ENCODE data around the gene MEGF6. TPM values are rescaled to one million over a fixed set of nuclear protein-coding genes. Genes with fewer than 3 reads are reported as not detected.

MEGF6 gene
- total RNA-seq, 1 donor from 2014 or later: 1.7 TPM

GRCh38 chr1:3563610-3564009 lies 47.7 kb downstream of the MEGF6 start:
- intact Hi-C loops (cut with micrococcal nuclease): no loop called here
- no peak overlapping the region for H3K4me3 Mint-ChIP-seq (ENCODE audit: low read depth)
- H3K4me1 Mint-ChIP-seq (ENCODE audit: low read depth): no peaks in the 10 kb centered on the region
- H3K36me3 Mint-ChIP-seq (ENCODE audit: low read depth): no peaks in the 10 kb centered on the region
- no peak overlapping the region for H3K27ac Mint-ChIP-seq
- H3K9me3 Mint-ChIP-seq: no peaks in the 10 kb centered on the region
- no peak for DNase-seq (ENCODE audit: low spot score)
- no peaks in the 10 kb centered on the region for H3K27me3 Mint-ChIP-seq (ENCODE audit: low read depth)

DNA sequence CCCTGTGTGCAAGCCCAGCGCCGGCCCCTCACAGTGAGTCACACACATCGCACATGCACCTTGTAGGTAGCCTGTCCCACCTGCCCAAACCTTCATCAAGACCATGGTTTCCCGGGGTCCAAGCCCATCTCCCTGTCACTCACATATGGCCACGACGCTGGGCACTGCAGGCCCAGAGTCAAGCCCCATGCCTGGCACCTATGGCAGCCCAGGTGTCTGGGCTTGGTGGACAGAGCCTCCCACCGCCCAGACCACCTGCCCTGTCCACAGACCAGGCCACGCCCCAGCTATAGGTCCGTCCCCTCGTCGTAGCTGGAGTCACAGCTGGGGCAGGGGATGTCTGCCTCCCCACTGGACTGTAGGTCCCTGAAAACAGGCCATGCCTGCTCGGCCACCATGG lies 48.2 kb downstream of the MEGF6 start:
- H3K27ac Mint-ChIP-seq: no peak overlapping the region
- no peaks in the 10 kb centered on the region for H3K9me3 Mint-ChIP-seq
- intact Hi-C loops (cut with micrococcal nuclease): no loop called here
- no peaks in the 10 kb centered on the region for H3K36me3 Mint-ChIP-seq (ENCODE audit: low read depth)
- H3K4me3 Mint-ChIP-seq (ENCODE audit: low read depth): no peak overlapping the region
- no peaks in the 10 kb centered on the region for H3K27me3 Mint-ChIP-seq (ENCODE audit: low read depth)
- no peaks in the 10 kb centered on the region for H3K4me1 Mint-ChIP-seq (ENCODE audit: low read depth)
- DNase-seq (ENCODE audit: low spot score): no peak

- intact Hi-C loops (cut with micrococcal nuclease): no loop called here
Measured at GRCh38 chr1:3562712-3563111, 48.6 kb downstream of the MEGF6 start.

DNA sequence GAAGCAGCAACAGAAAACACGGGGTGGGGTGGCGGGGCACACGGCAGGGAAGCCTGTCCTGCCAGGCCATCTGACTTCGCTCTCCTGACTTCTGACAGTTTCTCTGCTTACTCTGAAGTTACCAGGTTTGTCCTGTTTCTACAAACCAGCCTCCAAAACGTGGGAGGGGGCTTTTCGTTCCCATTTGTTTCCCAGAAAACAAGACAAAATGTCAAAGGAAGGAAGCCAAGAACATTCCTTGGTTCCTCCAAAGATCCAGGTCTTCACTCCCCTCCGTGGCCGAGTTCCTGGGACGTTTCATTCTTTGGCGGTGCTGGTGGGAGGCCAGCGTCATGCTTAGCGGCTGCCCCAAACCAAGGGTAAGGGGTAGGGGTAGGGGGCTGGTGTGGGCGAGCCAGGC lies 49.6 kb downstream of the MEGF6 start:
- Mint-ChIP-seq H3K4me3 (ENCODE audit: low read depth) (no peak overlapping the region), H3K4me1 (ENCODE audit: low read depth) (no peaks in the 10 kb centered on the region), H3K36me3 (ENCODE audit: low read depth) (no peaks in the 10 kb centered on the region), H3K27me3 (ENCODE audit: low read depth) (no peaks in the 10 kb centered on the region), H3K9me3 (no peaks in the 10 kb centered on the region), H3K27ac (no peak overlapping the region)
- no peak for DNase-seq (ENCODE audit: low spot score)
- intact Hi-C loops (cut with micrococcal nuclease): no loop called here

More at GRCh38 chr1:3562712-3563111, 48.6 kb downstream of the MEGF6 start:
- Mint-ChIP-seq H3K27ac (no peak overlapping the region), H3K4me1 (ENCODE audit: low read depth) (no peaks in the 10 kb centered on the region), H3K4me3 (ENCODE audit: low read depth) (no peak overlapping the region), H3K36me3 (ENCODE audit: low read depth) (no peaks in the 10 kb centered on the region), H3K9me3 (no peaks in the 10 kb centered on the region), H3K27me3 (ENCODE audit: low read depth) (no peaks in the 10 kb centered on the region)
- no peak for DNase-seq (ENCODE audit: low spot score)

DNA sequence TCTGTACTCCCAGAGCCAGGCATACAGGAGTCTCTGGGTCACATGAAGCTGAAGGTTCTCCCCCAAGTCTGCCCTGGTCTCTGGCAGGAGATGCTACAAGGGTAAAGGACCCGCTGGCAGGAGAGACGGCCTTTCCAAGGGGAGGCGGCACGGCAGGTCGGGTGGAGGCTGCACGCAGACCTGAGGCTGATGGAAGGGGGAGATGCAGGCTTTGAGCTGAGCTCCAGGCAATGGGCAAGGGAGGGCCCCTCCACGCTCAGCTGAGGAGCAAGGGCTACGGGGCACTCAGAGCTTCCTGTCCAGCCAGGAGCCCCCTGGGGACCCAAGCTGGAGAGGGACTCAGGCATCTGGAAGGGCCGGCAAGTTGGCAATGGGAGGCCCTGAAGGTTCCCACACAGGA lies 50.3 kb downstream of the MEGF6 start:
- no peaks in the 10 kb centered on the region for H3K36me3 Mint-ChIP-seq (ENCODE audit: low read depth)
- intact Hi-C loops (cut with micrococcal nuclease): no loop called here
- H3K4me1 Mint-ChIP-seq (ENCODE audit: low read depth): no peaks in the 10 kb centered on the region
- no peaks in the 10 kb centered on the region for H3K9me3 Mint-ChIP-seq
- no peak overlapping the region for H3K4me3 Mint-ChIP-seq (ENCODE audit: low read depth)
- no peak for DNase-seq (ENCODE audit: low spot score)
- H3K27ac Mint-ChIP-seq: no peak overlapping the region
- H3K27me3 Mint-ChIP-seq (ENCODE audit: low read depth): no peaks in the 10 kb centered on the region

DNA sequence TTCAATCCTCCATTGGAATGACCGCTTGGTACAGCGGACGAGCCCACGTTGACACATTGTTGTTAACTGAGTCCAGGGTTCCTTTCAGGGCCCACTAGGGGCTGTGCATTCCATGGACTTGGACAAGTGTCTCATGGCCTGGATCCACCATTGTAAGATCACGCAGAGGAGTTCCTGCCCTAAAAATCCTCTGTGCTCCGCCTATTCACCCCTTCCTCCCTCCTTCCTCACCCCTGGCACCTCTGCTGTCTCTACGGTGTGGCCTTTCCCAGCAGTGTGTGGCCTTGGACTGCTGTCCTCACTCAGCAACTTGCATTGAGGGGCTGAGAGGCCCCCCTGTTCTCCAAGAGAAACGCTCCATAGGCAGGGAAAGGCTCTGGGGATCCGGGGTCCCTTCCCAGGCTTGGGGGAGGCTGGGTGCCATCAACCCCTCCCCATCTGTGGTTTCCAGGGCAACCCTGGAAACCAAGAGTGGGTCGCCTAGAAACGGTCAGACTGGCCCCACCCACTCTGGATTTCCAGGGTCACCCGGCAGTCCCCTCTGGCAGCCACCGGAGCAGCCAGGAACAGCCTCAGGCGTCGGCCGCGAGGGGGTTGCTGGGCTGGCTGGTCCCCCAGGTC lies 50.9 kb downstream of the MEGF6 start:
- no peaks in the 10 kb centered on the region for H3K27me3 Mint-ChIP-seq (ENCODE audit: low read depth)

DNA sequence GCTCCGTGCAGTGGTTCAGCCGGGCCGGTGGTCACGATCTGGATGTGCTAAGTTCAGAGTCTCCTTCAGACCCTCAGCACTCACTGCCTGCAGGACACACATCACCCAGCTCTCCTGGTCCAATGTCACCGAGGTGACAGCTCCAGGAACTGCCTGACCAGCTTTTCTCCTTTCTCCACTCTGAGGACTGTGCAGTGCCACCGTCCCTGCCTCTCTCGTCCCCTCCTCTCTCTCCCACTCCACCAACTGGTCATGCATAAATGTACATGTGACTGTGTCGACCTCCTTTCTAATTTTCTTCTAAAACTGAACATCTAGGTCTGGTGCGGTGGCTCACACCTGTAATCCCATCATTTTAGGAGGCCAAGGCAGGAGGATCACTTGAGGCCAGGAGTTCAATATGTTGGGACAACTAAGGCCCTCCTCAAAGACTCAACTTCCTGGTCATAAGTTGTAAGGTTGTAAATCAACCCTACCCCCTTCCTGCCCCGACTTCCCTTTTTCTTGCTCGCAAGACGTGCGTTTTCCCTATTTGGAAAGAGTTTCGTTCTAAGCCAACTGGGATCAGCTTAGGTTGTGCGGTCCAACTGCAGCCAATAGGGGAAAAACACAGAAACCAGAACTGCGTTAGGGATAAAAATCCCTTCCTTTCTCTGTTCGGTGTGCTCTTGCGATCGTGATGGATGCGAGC lies 53.1 kb downstream of the MEGF6 start:
- H3K4me1 Mint-ChIP-seq (ENCODE audit: low read depth): no peaks in the 10 kb centered on the region
- no peak overlapping the region for H3K4me3 Mint-ChIP-seq (ENCODE audit: low read depth)
- H3K9me3 Mint-ChIP-seq: no peaks in the 10 kb centered on the region
- DNase-seq (ENCODE audit: low spot score): no peak
- intact Hi-C loops (cut with micrococcal nuclease): no loop called here
- no peaks in the 10 kb centered on the region for H3K27me3 Mint-ChIP-seq (ENCODE audit: low read depth)
- H3K36me3 Mint-ChIP-seq (ENCODE audit: low read depth): no peaks in the 10 kb centered on the region
- H3K27ac Mint-ChIP-seq: no peak overlapping the region

More for the DNA sequence above, 50.9 kb downstream of the MEGF6 start:
- no peak overlapping the region for H3K4me3 Mint-ChIP-seq (ENCODE audit: low read depth)
- no peaks in the 10 kb centered on the region for H3K4me1 Mint-ChIP-seq (ENCODE audit: low read depth)
- intact Hi-C loops (cut with micrococcal nuclease): no loop called here
- no peak overlapping the region for H3K27ac Mint-ChIP-seq
- no peaks in the 10 kb centered on the region for H3K36me3 Mint-ChIP-seq (ENCODE audit: low read depth)
- no peaks in the 10 kb centered on the region for H3K9me3 Mint-ChIP-seq
- no peak for DNase-seq (ENCODE audit: low spot score)

DNA sequence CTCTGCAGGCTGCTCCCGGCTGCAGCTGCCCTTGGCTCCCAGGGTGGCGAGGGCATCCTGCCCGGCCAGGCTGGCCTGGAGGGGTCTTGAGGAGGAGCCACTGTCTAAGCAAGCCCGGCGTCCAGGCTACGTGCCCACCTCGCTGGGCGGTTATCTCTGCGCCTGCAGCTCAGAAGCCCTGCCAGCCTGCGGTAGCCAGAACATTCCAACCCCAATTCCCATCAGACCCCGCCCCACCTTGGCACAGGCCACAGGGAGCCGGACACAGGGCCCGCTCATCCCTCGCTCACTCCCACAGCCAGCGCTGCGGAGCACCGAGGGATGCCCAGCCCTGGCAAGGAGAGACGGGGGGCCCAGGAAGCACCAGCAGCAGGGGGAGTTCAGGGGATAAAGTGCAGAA lies 53.9 kb downstream of the MEGF6 start:
- Mint-ChIP-seq H3K4me3 (ENCODE audit: low read depth) (no peak overlapping the region), H3K27me3 (ENCODE audit: low read depth) (no peaks in the 10 kb centered on the region), H3K27ac (no peak overlapping the region), H3K36me3 (ENCODE audit: low read depth) (no peaks in the 10 kb centered on the region), H3K9me3 (no peaks in the 10 kb centered on the region), H3K4me1 (ENCODE audit: low read depth) (no peaks in the 10 kb centered on the region)
- DNase-seq (ENCODE audit: low spot score): no peak
- intact Hi-C loops (cut with micrococcal nuclease): no loop called here

DNA sequence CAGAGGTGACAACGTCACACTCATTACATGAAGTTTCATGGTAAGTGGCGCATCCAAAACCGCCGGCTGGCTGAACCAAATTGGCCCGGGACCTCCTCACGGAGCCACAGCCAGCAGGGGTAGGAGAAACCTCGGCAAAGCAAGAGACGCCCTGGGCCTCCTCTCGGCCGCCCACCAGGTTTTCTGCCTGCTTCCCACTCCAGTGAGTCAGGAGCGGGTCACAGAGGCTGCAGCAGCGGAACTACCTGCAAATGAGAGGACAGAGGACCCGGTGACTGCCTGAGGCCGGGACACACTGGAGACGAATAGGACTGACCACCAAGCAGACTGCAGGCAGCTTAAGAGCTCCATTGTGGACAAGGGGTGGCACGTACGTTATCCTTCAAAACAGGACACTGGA lies 55.0 kb downstream of the MEGF6 start:
- Mint-ChIP-seq H3K27ac (no peak overlapping the region), H3K9me3 (no peaks in the 10 kb centered on the region), H3K4me3 (ENCODE audit: low read depth) (no peak overlapping the region), H3K27me3 (ENCODE audit: low read depth) (no peaks in the 10 kb centered on the region), H3K36me3 (ENCODE audit: low read depth) (no peaks in the 10 kb centered on the region), H3K4me1 (ENCODE audit: low read depth) (no peaks in the 10 kb centered on the region)
- intact Hi-C loops (cut with micrococcal nuclease): no loop called here
- no peak for DNase-seq (ENCODE audit: low spot score)

GRCh38 chr1:3555131-3555920 lies 56.0 kb downstream of the MEGF6 start:
- Mint-ChIP-seq H3K9me3 (no peaks in the 10 kb centered on the region), H3K36me3 (ENCODE audit: low read depth) (no peaks in the 10 kb centered on the region), H3K4me1 (ENCODE audit: low read depth) (no peaks in the 10 kb centered on the region), H3K4me3 (ENCODE audit: low read depth) (no peak overlapping the region), H3K27me3 (ENCODE audit: low read depth) (no peaks in the 10 kb centered on the region), H3K27ac (no peak overlapping the region)
- no peak for DNase-seq (ENCODE audit: low spot score)
- intact Hi-C loops (cut with micrococcal nuclease): no loop called here

GRCh38 chr1:3553940-3554223 lies 57.4 kb downstream of the MEGF6 start:
- Mint-ChIP-seq H3K4me3 (ENCODE audit: low read depth) (no peak overlapping the region), H3K4me1 (ENCODE audit: low read depth) (no peaks in the 10 kb centered on the region), H3K27ac (no peak overlapping the region), H3K36me3 (ENCODE audit: low read depth) (no peaks in the 10 kb centered on the region), H3K9me3 (no peaks in the 10 kb centered on the region), H3K27me3 (ENCODE audit: low read depth) (no peaks in the 10 kb centered on the region)
- intact Hi-C loops (cut with micrococcal nuclease): no loop called here
- DNase-seq (ENCODE audit: low spot score): no peak

GRCh38 chr1:3553166-3553939 lies 58.0 kb downstream of the MEGF6 start:
- H3K4me3 Mint-ChIP-seq (ENCODE audit: low read depth): no peak overlapping the region
- intact Hi-C loops (cut with micrococcal nuclease): no loop called here
- no peaks in the 10 kb centered on the region for H3K4me1 Mint-ChIP-seq (ENCODE audit: low read depth)
- no peak for DNase-seq (ENCODE audit: low spot score)
- no peak overlapping the region for H3K27ac Mint-ChIP-seq
- no peaks in the 10 kb centered on the region for H3K36me3 Mint-ChIP-seq (ENCODE audit: low read depth)
- no peaks in the 10 kb centered on the region for H3K27me3 Mint-ChIP-seq (ENCODE audit: low read depth)
- no peaks in the 10 kb centered on the region for H3K9me3 Mint-ChIP-seq

DNA sequence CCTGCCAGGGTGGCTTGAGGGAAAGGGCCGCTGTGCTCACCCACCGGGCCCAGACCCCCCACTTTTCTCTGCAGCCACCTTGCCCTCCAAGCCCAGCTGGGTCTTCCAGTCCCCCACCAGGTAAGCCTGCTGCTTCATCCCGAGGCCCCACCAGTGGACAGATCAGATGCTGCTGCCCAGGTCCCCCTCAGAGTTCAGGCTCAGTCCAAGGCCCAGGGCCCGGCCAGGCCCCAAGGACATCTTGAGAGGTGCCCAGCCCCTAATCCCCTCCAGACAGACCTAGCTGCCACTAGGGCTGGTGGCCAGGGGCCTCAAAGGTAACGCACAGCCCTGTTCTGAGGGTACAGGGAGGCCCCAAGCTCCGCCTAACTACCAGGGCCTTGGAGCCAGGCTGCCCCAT lies 58.6 kb downstream of the MEGF6 start:
- intact Hi-C loops (cut with micrococcal nuclease): no loop called here
- no peak overlapping the region for H3K4me3 Mint-ChIP-seq (ENCODE audit: low read depth)
- DNase-seq (ENCODE audit: low spot score): no peak
- H3K27me3 Mint-ChIP-seq (ENCODE audit: low read depth): no peaks in the 10 kb centered on the region
- H3K9me3 Mint-ChIP-seq: no peaks in the 10 kb centered on the region
- H3K36me3 Mint-ChIP-seq (ENCODE audit: low read depth): no peaks in the 10 kb centered on the region
- H3K4me1 Mint-ChIP-seq (ENCODE audit: low read depth): no peaks in the 10 kb centered on the region
- no peak overlapping the region for H3K27ac Mint-ChIP-seq
